ENCODE results near the gene TCF7L2.

Gene TCF7L2

DNA sequence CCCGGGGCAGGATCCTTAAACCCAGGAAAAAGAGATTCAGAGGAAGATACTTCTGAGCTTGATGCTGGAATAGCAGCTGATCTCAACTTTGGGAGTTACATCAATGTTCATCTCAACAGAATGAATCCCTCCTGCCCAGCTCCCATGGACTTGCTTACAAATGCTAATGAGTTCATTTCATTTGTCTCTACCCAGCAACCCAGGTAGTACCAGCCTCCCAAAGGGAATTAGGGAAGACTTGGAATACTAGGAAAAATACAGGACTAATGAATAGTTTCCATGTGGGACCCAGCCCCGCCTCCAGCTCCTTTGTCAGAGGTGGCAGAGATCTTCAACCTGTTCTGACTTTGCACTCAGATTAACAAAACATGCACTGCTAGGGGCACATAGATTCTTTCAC is 22.1 kb upstream of the TCF7L2 start:
- Mint-ChIP-seq H3K36me3 (peaks cover 4% of the 10 kb centered on the region), H3K27me3 (peaks cover 2% of the 10 kb centered on the region), H3K27ac (no peak overlapping the region), H3K9me3 (peaks cover 5% of the 10 kb centered on the region), H3K4me1 (no peaks in the 10 kb centered on the region), H3K4me3 (no peak overlapping the region)

- Mint-ChIP-seq H3K36me3 (peaks cover 4% of the 10 kb centered on the region), H3K27me3 (peaks cover 2% of the 10 kb centered on the region), H3K4me1 (no peaks in the 10 kb centered on the region), H3K4me3 (no peak overlapping the region), H3K9me3 (peaks cover 5% of the 10 kb centered on the region), H3K27ac (no peak overlapping the region)
Observed at GRCh38 chr10:112932658-112933057, 17.4 kb upstream of the TCF7L2 start.

GRCh38 chr10:112934193-112934592 is 15.9 kb upstream of the TCF7L2 start:
- Mint-ChIP-seq H3K36me3 (peaks cover 4% of the 10 kb centered on the region), H3K4me1 (no peaks in the 10 kb centered on the region), H3K27me3 (peaks cover 4% of the 10 kb centered on the region), H3K4me3 (no peak overlapping the region), H3K9me3 (peaks cover 5% of the 10 kb centered on the region), H3K27ac (no peak overlapping the region)

DNA sequence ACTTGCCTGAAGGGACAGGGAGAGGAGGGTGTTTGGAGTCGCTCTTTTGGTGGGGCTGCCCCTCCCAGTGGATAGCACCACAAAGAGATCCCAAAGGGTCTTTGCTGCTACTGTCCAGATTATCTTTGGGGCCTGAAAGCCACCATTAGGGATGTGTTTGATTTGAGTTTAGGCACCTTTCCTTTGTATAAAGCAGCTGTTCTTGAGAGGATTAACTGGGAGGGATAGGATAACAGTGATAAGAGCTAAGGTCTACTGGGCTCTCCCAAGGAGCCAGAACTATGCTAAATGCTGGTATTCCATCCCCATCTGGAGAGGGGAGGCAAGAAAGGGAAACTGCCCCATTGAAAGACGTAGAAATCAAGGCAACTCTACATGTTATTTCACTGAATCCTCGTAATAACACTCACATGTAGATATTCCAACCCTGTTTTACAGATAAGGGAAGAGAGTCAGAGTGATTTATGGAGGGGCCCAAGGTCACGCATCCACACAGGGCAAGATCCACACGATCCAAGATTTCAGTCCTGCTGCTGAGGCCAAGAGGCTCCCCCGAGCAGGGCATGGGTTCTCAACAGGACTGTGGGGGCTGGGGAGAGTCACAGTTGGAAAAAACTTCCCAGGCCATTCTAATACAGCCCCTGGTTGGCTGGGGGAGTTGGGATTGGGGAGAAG is 11.1 kb upstream of the TCF7L2 start:
- Mint-ChIP-seq H3K27ac (no peak overlapping the region), H3K4me3 (no peak overlapping the region), H3K4me1 (no peaks in the 10 kb centered on the region)

DNA sequence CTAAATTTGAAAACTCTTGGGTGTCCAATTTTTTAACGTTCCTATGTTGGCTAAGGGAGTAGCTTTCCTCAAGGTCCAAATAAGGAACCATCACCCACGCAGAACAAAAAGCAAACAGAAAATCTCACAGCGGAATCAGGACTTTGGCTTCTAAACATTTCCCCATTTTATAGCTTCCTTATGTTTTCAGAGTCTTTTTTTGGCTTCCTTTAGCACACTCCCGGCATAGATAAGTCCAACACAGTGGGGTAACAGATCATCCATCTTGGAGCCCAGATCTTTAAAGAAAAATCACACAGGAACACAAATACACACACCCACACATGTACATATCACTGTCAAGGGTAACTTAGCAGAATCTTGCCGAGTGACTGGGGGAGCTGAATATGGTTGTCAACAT is 4.2 kb upstream of the TCF7L2 start:
- Mint-ChIP-seq H3K9me3 (no peaks in the 10 kb centered on the region), H3K4me1 (peaks cover 21% of the 10 kb centered on the region), H3K27ac (no peak overlapping the region), H3K36me3 (no peaks in the 10 kb centered on the region), H3K4me3 (no peak overlapping the region), H3K27me3 (peaks cover 11% of the 10 kb centered on the region)

More for the DNA sequence above, 11.1 kb upstream of the TCF7L2 start:
- no peaks in the 10 kb centered on the region for H3K36me3 Mint-ChIP-seq
- no peaks in the 10 kb centered on the region for H3K9me3 Mint-ChIP-seq
- peaks cover 7% of the 10 kb centered on the region for H3K27me3 Mint-ChIP-seq

DNA sequence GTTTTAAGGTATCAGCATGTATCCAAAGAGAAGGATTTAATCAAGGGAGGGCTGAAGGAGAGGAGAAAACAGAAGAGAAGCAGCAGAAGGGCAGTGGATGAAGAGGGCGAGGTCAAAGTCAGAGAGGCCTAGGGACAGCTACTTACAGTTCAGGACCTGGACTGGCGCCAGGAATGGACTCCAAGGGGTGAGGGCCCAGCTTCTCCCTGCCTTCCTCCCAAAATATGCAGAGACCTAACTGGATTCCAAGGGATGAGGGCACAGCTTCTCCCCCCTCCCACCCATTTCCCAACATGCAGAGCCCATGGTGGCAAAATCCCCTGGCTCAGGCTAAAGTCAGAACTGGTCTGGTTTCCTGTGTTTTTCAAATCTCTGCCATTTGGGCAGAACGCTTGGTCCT is 3.4 kb upstream of the TCF7L2 start:
- no peaks in the 10 kb centered on the region for H3K9me3 Mint-ChIP-seq
- no peaks in the 10 kb centered on the region for H3K36me3 Mint-ChIP-seq
- H3K4me3 Mint-ChIP-seq = no peak overlapping the region
- H3K27ac Mint-ChIP-seq = peak overlapping the region; percentile 59
- peaks cover 9% of the 10 kb centered on the region for H3K27me3 Mint-ChIP-seq
- peaks cover 21% of the 10 kb centered on the region for H3K4me1 Mint-ChIP-seq

- no peak overlapping the region for H3K4me3 Mint-ChIP-seq
- peaks cover 28% of the 10 kb centered on the region for H3K4me1 Mint-ChIP-seq
- H3K27me3 Mint-ChIP-seq = peaks cover 15% of the 10 kb centered on the region
- H3K36me3 Mint-ChIP-seq = no peaks in the 10 kb centered on the region
- no peaks in the 10 kb centered on the region for H3K9me3 Mint-ChIP-seq
- no peak overlapping the region for H3K27ac Mint-ChIP-seq
Observed at GRCh38 chr10:112948196-112948595, 1.9 kb upstream of the TCF7L2 start.

- H3K27me3 Mint-ChIP-seq = peaks cover 21% of the 10 kb centered on the region
- no peaks in the 10 kb centered on the region for H3K36me3 Mint-ChIP-seq
- H3K27ac Mint-ChIP-seq = no peak overlapping the region
- H3K4me1 Mint-ChIP-seq = peaks cover 28% of the 10 kb centered on the region
- peak overlapping the region; percentile 95 for H3K4me3 Mint-ChIP-seq
- H3K9me3 Mint-ChIP-seq = no peaks in the 10 kb centered on the region
Observed at GRCh38 chr10:112949143-112949823, 764 bp upstream of the TCF7L2 start.

- H3K4me3 Mint-ChIP-seq = peak overlapping the region; percentile 95
- H3K27ac Mint-ChIP-seq = peak overlapping the region; percentile 72
- H3K9me3 Mint-ChIP-seq = no peaks in the 10 kb centered on the region
- H3K36me3 Mint-ChIP-seq = no peaks in the 10 kb centered on the region
- peaks cover 37% of the 10 kb centered on the region for H3K4me1 Mint-ChIP-seq
- H3K27me3 Mint-ChIP-seq = peaks cover 26% of the 10 kb centered on the region
Observed at GRCh38 chr10:112950714-112951358, 789 bp downstream of the TCF7L2 start.

GRCh38 chr10:112951359-112952281 is 1.6 kb downstream of the TCF7L2 start:
- peaks cover 42% of the 10 kb centered on the region for H3K4me1 Mint-ChIP-seq
- H3K4me3 Mint-ChIP-seq = peak overlapping the region; percentile 95
- no peaks in the 10 kb centered on the region for H3K36me3 Mint-ChIP-seq
- H3K9me3 Mint-ChIP-seq = no peaks in the 10 kb centered on the region
- H3K27me3 Mint-ChIP-seq = peaks cover 31% of the 10 kb centered on the region
- H3K27ac Mint-ChIP-seq = peak overlapping the region; percentile 92

- Mint-ChIP-seq H3K27me3 (peaks cover 34% of the 10 kb centered on the region), H3K4me1 (peaks cover 42% of the 10 kb centered on the region), H3K27ac (no peak overlapping the region), H3K4me3 (peak overlapping the region; percentile 95), H3K9me3 (no peaks in the 10 kb centered on the region), H3K36me3 (no peaks in the 10 kb centered on the region)
Observed at GRCh38 chr10:112952282-112953173, 2.5 kb downstream of the TCF7L2 start.

DNA sequence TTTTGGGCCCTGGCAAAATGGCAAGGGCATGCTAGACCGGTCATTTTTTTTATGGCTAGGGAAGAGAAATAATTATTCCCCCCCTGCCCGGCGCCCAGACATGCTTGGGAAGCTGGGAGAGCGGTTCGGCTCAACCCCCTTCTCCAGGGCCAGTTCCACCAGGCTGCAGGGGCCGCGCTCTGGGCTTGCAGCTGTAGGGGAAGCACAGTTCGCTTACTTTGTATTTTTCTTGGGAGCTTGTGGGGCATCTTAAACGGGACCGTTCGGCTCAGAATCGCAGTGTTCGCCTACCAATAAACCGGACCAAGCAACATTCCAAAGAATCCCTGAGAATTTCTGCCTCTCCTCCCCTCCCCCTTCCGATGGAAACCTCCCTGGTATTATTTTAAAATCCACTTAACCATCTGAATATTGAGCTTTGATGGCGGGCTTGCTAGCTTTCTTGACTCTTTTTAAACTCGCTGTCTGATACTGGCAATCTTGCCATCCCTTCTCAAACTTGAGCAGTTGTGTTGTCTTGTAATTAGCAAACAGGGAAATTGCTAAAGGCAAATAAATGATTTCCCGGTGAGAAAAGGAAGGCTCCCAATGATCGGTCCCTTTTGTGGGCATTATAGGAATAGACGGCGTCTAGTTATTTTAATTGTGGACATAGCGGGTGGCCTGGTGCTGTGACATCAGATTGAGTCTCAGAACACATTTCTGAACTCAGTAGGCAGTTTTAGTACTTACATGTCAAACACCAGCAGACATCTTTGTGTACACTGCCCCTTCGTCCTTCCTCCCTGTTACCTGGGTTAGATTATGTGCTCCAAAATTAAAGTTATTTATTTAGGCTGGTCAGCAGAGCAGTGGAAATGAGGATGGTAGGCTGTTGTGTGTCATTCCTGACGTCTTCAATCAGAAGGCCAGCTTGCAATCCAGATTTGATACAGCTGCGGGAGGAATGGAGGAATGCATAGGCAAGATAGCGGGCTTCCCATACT is 3.4 kb downstream of the TCF7L2 start:
- Mint-ChIP-seq H3K27ac (no peak overlapping the region), H3K9me3 (no peaks in the 10 kb centered on the region), H3K4me1 (peaks cover 42% of the 10 kb centered on the region), H3K4me3 (peak overlapping the region; percentile 76), H3K27me3 (peaks cover 39% of the 10 kb centered on the region), H3K36me3 (no peaks in the 10 kb centered on the region)

DNA sequence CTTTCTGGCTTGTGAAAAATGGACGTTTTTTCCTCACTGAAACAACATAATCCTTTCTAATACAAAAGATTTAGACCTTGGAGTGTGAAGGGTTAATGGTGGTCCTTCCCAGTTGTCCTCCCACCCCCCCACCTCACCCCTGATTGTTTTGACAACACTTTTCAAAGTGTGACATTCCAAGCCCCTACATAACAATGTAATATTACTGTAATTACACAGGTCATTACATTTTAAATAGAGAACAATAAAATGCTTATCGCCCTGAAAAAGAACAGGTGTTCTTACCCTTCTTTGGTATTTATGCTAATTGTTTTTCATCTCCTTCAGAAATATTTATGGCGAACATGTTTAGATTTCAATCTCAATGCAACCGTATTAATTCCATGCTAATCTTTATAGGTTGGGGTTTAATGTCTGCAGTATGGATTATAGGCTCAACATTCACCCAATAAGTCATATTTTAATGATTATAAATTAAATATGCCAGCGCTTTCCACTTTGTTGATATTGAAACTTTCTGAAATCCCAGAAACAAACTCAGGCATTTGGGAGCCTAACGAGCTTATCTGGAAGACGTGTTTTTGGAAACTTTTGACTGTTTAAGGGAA is 5.0 kb downstream of the TCF7L2 start:
- H3K27me3 Mint-ChIP-seq = peaks cover 39% of the 10 kb centered on the region
- H3K4me3 Mint-ChIP-seq = no peak overlapping the region
- H3K36me3 Mint-ChIP-seq = no peaks in the 10 kb centered on the region
- no peak overlapping the region for H3K27ac Mint-ChIP-seq
- H3K9me3 Mint-ChIP-seq = no peaks in the 10 kb centered on the region
- H3K4me1 Mint-ChIP-seq = peaks cover 29% of the 10 kb centered on the region

All from activated naive CD4-positive, alpha-beta T cell treated with anti-CD3 and anti-CD28 coated beads, Interleukin-2, amount 50 U/mL, for 24 hours (primary cell).